SK-N-SH (cell line): ENCODE results near the gene RPL13. TPM values are rescaled to one million over a fixed set of nuclear protein-coding genes. Genes with fewer than 3 reads are reported as not detected.

ENCODE experiments used
- CTCF ChIA-PET: fragments of 300-600, 350-600 bp; formaldehyde crosslinking; extraction: SDS; loops from one replicate; lab custom pipeline; 2021; lab: Yijun Ruan, JAX
- POLR2A ChIA-PET: fragments of 350-600 bp; sonication (Branson Sonifier 250); formaldehyde crosslinking; extraction: SDS; loops from one replicate; lab custom pipeline; 2020; ENCODE audit warnings: antibody characterized with exemption, inconsistent platforms; lab: Yijun Ruan, JAX
- DNase-seq: peaks from one replicate; pipeline ENCODE4 v3.0.0; 2012
- H2AFZ ChIP-seq: fragments of 200-600 bp; sonication (generic); 2 replicates; pipeline ENCODE4 v1.8.1; 2016; ENCODE audit warnings: antibody characterized with exemption, mild to moderate bottlenecking, low read depth
- H3F3A ChIP-seq: fragments of 200-600 bp; sonication (generic); replicated peaks from 2 replicates; pipeline ENCODE3; 2016; ENCODE audit warnings: antibody characterized with exemption, mild to moderate bottlenecking; ENCODE audit not compliant: insufficient read depth
- H3K27ac ChIP-seq, 2 experiments: fragments of 200-500 bp in 1 of 2; fragments of 200-600 bp in 1 of 2; sonication (Bioruptor generic) in 1 of 2; sonication (generic), shearing (Covaris generic) in 1 of 2; 2 replicates each; pipeline versions ENCODE4 v1.5.1 to v1.6.1; 2014 to 2016; ENCODE audit warnings: low read depth in 2 of 2, inconsistent platforms in 1 of 2, low read length in 1 of 2, mild to moderate bottlenecking in 1 of 2, mixed read lengths in 1 of 2
- H3K27me3 ChIP-seq: fragments of 200-600 bp; sonication (generic), shearing (Covaris generic); 2 replicates; pipeline ENCODE4 v1.6.1; 2016; ENCODE audit warnings: mixed run types; ENCODE audit not compliant: insufficient read depth
- H3K36me3 ChIP-seq, 2 experiments: fragments of 200-500 bp in 1 of 2; fragments of 200-600 bp in 1 of 2; sonication (Bioruptor generic) in 1 of 2; sonication (generic) in 1 of 2; replicated peaks in 1 of 2; 2 replicates each; pipeline versions ENCODE3 to v1.5.1; 2014 to 2016; ENCODE audit warnings: low read length in 1 of 2, mild to moderate bottlenecking in 1 of 2; ENCODE audit not compliant: insufficient read depth in 2 of 2, control insufficient read depth in 1 of 2
- H3K4me1 ChIP-seq, 2 experiments: fragments of 200-500 bp in 1 of 2; fragments of 200-600 bp in 1 of 2; sonication (Bioruptor generic) in 1 of 2; sonication (generic), shearing (Covaris generic) in 1 of 2; 2 replicates each; pipeline versions ENCODE4 v1.5.1 to v1.6.1; 2014 to 2016; ENCODE audit warnings: low read depth in 1 of 2, low read length in 1 of 2, mixed run types in 1 of 2; ENCODE audit not compliant: insufficient read depth in 2 of 2, control insufficient read depth in 1 of 2
- H3K4me2 ChIP-seq: fragments of 200-600 bp; sonication (generic), shearing (Covaris generic); 2 replicates; pipeline ENCODE4 v1.6.1; 2017; ENCODE audit warnings: mixed run types
- H3K4me3 ChIP-seq, 2 experiments: fragments of 200-500 bp in 1 of 2; fragments of 200-600 bp in 1 of 2; sonication (Bioruptor generic) in 1 of 2; sonication (generic), shearing (Covaris generic) in 1 of 2; 2 replicates each; pipeline versions ENCODE4 v1.5.1 to v1.8.1; 2014 to 2016; ENCODE audit warnings: low read depth in 2 of 2, inconsistent platforms in 1 of 2, low read length in 1 of 2, mild to moderate bottlenecking in 1 of 2, mixed read lengths in 1 of 2, moderate library complexity in 1 of 2
- H3K79me2 ChIP-seq: fragments of 200-600 bp; sonication (generic); 2 replicates; pipeline ENCODE4 v1.8.1; 2017; ENCODE audit warnings: mild to moderate bottlenecking; ENCODE audit not compliant: insufficient read depth
- H3K9ac ChIP-seq: fragments of 200-600 bp; sonication (generic); 2 replicates; pipeline ENCODE4 v1.6.1; 2017; ENCODE audit warnings: mixed run types
- H3K9me2 ChIP-seq: fragments of 200-600 bp; sonication (generic); 2 replicates; pipeline ENCODE4 v1.6.1; 2017; ENCODE audit warnings: mixed run types
- H3K9me3 ChIP-seq: fragments of 200-600 bp; sonication (generic); 2 replicates; pipeline ENCODE4 v1.6.1; 2017; ENCODE audit warnings: mixed run types, mild to moderate bottlenecking, moderate library complexity
- H4K20me1 ChIP-seq: fragments of 200-600 bp; sonication (generic); 2 replicates; pipeline ENCODE4 v1.6.1; 2017; ENCODE audit warnings: mild to moderate bottlenecking, mixed run types; ENCODE audit not compliant: insufficient read depth
- EP300 ChIP-seq, 2 experiments: IDR thresholded peaks; 2 replicates each; pipeline versions ENCODE4 v1.4.0 to v1.6.1; 2012; ENCODE audit warnings: borderline replicate concordance in 1 of 2, low read depth in 1 of 2, low read length in 1 of 2
- EZH2phosphoT487 ChIP-seq: fragments of 200-600 bp; sonication (generic); IDR thresholded peaks from 2 replicates; pipeline ENCODE4 v1.6.1; 2017; ENCODE audit warnings: low read depth, mixed run types, mild to moderate bottlenecking, antibody characterized with exemption, moderate library complexity, borderline replicate concordance
- FOXM1 ChIP-seq: IDR thresholded peaks from 2 replicates; pipeline ENCODE4 v1.4.0; 2012; ENCODE audit warnings: low read depth, mild to moderate bottlenecking
- GATA2 ChIP-seq: sonication (generic); formaldehyde crosslinking; IDR thresholded peaks from 2 replicates; pipeline ENCODE4 v1.5.0; 2020; ENCODE audit warnings: mild to moderate bottlenecking, missing genetic modification reagents
- JUND ChIP-seq: IDR thresholded peaks from 2 replicates; pipeline ENCODE4 v1.4.0; 2012
- MAX ChIP-seq: IDR thresholded peaks from 2 replicates; pipeline ENCODE4 v1.4.0; 2012; ENCODE audit warnings: low read depth
- MXI1 ChIP-seq: IDR thresholded peaks from 2 replicates; pipeline ENCODE4 v1.6.1; 2012; ENCODE audit warnings: mild to moderate bottlenecking, low read depth, low read length, improper control_type of control experiment
- NFIC ChIP-seq: IDR thresholded peaks from 2 replicates; pipeline ENCODE4 v1.4.0; 2012; ENCODE audit warnings: borderline replicate concordance
- NRF1 ChIP-seq: IDR thresholded peaks from 2 replicates; pipeline ENCODE4 v1.6.1; 2012; ENCODE audit warnings: low read depth, mild to moderate bottlenecking, low read length
- POLR2AphosphoS5 ChIP-seq: IDR thresholded peaks from 2 replicates; pipeline ENCODE4 v1.6.1; 2012; ENCODE audit warnings: low read depth, low read length
- RAD21 ChIP-seq: IDR thresholded peaks from 2 replicates; pipeline ENCODE4 v1.6.1; 2012; ENCODE audit warnings: mild to moderate bottlenecking, low read length
- REST ChIP-seq: IDR thresholded peaks from 2 replicates; pipeline ENCODE4 v1.6.1; 2012; ENCODE audit warnings: mild to moderate bottlenecking, low read depth, low read length, moderate library complexity
- RXRA ChIP-seq: IDR thresholded peaks from 2 replicates; pipeline ENCODE4 v1.4.0; 2012; ENCODE audit warnings: low read depth, mild to moderate bottlenecking, borderline replicate concordance
- SIN3A ChIP-seq: IDR thresholded peaks from 2 replicates; pipeline ENCODE4 v1.6.1; 2012; ENCODE audit warnings: low read depth, mild to moderate bottlenecking, low read length, moderate library complexity, borderline replicate concordance
- SMC3 ChIP-seq: IDR thresholded peaks from 2 replicates; pipeline ENCODE4 v1.6.1; 2012; ENCODE audit warnings: low read depth, low read length, improper control_type of control experiment
- TEAD4 ChIP-seq: IDR thresholded peaks from 2 replicates; pipeline ENCODE4 v1.4.0; 2012; ENCODE audit warnings: mild to moderate bottlenecking, borderline replicate concordance; ENCODE audit not compliant: insufficient read depth
- USF1 ChIP-seq: IDR thresholded peaks from 2 replicates; pipeline ENCODE4 v1.4.0; 2012; ENCODE audit warnings: low read depth, borderline replicate concordance
- WGBS: methylation state at CpG from one replicate; pipeline ENCODE4 v1.1.6; 2017; ENCODE audit warnings: low lambda C conversion rate; 5-methylcytosine and 5-hydroxymethylcytosine counted together
- polyA plus RNA-seq, 3 experiments: library from polyadenylated mRNA; depleted of rRNA; stranded (reverse); fragments of >200 nt; gene quantifications; 2 replicates each; pipeline ENCODE4 v1.2.3, GENCODE V29; 2012

RPL13 gene
- polyA plus RNA-seq, 1 of the 3 experiments (the other 2 are of a cell fraction), result 4,635 TPM

GRCh38 chr16:89572073-89572484 lies 11.6 kb downstream of the RPL13 start:
- H3K9me3 ChIP-seq, result no peaks in the 10 kb centered on the region
- no peaks in the 10 kb centered on the region for H3K79me2 ChIP-seq
- no peak overlapping the region for H3K4me3 ChIP-seq
- DNase-seq, result no peak
- TF ChIP-seq EP300 (IDR thresholded peaks at IDR 0.05; ENCODE audit: borderline replicate concordance in 1 of 2, low read depth in 1 of 2, low read length in 1 of 2) (no peak), MXI1 (no peak), TEAD4 (no peak), NFIC (no peak), USF1 (no peak), MAX (no peak), SIN3A (no peak), REST (no peak), RXRA (no peak), GATA2 (CRISPR knock-in tag) (no peak), POLR2AphosphoS5 (no peak), RAD21 (no peak), SMC3 (no peak), EZH2phosphoT487 (no peak), FOXM1 (no peak), JUND (no peak), NRF1 (no peak)
- H3F3A ChIP-seq, result no peaks in the 10 kb centered on the region
- no peaks in the 10 kb centered on the region for H3K27me3 ChIP-seq
- ChIA-PET CTCF (no interaction called here), POLR2A (no interaction called here)
- H3K36me3 ChIP-seq, result no peaks in the 10 kb centered on the region
- no peak overlapping the region for H3K4me2 ChIP-seq
- no peaks in the 10 kb centered on the region for H3K9me2 ChIP-seq
- H3K4me1 ChIP-seq, result peaks cover 0 to 16% of the 10 kb centered on the region in 2 experiments; a peak in 1 of 4 replicates
- no peaks in the 10 kb centered on the region for H4K20me1 ChIP-seq
- H2AFZ ChIP-seq, result no peak overlapping the region
- H3K27ac ChIP-seq, result peak overlapping the region in 1 of 2 experiments; percentile 43; a peak in 2 of 4 replicates
- no peak overlapping the region for H3K9ac ChIP-seq
- 83% methylated on average over 8 of the region's 14 CpGs for WGBS
